ENCODE measurements around the gene GNB3. TPM values are rescaled to one million over a fixed set of nuclear protein-coding genes. Genes with fewer than 3 reads are reported as not detected.

The GNB3 gene
- 0.43 TPM in 1 of 2 replicates, not detected in the other for total RNA-seq (2014; rRNA removed; shearing (Covaris generic); ENCODE audit: low replicate concordance)

DNA sequence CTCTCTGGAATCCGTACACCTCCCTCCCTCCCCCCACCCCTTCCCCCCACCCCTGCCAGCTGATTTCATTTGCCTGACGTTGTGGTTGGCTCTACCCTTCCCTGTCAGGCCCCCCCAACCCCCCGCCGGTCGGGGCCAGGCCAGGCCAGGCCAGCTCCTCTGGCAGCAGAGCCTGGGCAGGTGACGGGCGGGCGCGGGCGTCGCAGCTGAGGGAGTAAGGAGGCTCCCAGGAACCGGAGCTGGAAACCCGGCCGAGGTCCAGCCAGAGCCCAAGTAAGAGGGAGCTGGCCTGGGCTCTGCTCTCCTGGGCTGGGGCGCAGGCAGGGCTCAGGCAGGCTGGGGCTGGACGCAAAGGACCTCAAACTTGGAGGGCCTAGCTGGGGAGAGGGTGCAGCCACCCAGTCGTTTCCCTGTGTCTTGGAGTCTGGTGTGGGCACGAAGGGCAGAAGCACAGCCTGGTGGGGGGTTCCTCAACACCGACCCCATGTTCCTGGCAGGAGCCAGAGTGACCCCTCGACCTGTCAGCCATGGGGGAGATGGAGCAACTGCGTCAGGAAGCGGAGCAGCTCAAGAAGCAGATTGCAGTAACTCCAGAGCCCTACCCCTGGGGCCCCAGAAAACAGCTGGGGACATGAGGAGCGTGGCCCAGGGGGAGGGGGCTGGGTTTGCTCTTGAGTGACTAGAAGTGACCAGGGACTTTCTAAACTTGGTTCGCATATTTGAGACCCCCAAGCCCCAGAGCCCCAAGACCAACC, at the start of gene GNB3:
Gene GNB3, plus strand, starts transcription at position 165 of the 755 bp plus-strand sequence. Its CDS starts 363 bp downstream, at position 528.
- peaks cover 12% of the 10 kb centered on the region for H3K36me3 ChIP-seq
- no peaks in the 10 kb centered on the region for H3K27me3 ChIP-seq
- no peaks in the 10 kb centered on the region for H3K9me3 ChIP-seq
- no peak for DNase-seq
- H3K4me3 ChIP-seq: no peak within 1 kb of the TSS

DNA sequence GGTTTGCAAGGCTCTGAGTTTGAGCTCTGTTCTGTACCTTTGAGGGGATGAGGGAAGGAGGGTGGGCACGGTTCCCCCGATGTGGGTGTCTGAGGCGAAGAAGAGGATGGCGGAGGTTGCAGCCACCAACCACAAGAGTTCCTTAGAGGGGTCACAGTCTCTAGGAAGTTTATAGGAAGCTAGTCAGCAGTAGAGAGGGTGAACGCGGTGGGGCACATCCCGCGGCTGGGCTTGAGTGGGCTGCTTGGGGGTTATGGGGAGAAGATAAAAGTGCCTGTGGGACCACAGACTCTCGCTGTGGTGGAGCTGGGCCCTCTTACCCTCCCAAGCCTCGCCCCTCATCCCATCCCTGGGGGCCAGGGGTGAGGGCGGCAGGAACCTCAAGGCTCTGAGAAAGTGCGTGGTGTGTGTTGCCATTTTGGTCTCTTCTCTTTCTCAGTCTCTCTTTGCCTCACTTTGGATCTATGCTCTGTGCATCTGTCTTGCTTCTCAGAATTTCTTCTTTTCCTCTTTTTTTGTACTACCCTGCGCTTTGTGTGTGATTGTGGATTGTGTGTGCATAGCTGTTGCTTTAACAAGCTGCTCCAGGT, 48.7 kb upstream of the GNB3 start:
- no peaks in the 10 kb centered on the region; the same call in 1 of the 2 replicates for H3K27me3 ChIP-seq
- H3K36me3 ChIP-seq: no peaks in the 10 kb centered on the region
- H3K9me3 ChIP-seq: no peaks in the 10 kb centered on the region
- H3K4me3 ChIP-seq: no peak overlapping the region
- no peak for DNase-seq

GRCh38 chr12:6792522-6793201, 48.1 kb upstream of the GNB3 start:
- no peak overlapping the region for H3K4me3 ChIP-seq
- DNase-seq: no peak
- no peaks in the 10 kb centered on the region for H3K36me3 ChIP-seq
- H3K9me3 ChIP-seq: no peaks in the 10 kb centered on the region
- no peaks in the 10 kb centered on the region; the same call in 1 of the 2 replicates for H3K27me3 ChIP-seq

DNA sequence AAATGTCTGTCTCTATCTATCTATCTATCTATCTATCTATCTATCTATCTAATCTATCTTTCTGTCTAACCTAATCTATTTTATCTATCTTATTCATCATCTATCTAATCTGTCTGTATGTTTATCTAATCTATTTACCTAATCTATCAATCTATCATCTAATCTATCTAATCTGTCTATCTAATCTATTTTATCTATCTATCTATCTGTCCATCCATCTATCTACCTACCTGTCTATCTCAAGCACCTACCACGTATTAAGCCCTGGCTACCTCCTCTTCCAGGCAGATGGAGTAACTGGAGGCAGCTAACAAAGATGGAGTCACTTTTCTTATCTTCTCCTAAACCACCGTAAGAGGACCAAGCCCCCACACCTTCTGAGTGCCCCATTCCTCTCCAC, 45.6 kb upstream of the GNB3 start:
- Histone ChIP-seq H3K9me3 (no peaks in the 10 kb centered on the region), H3K27me3 (no peaks in the 10 kb centered on the region; the same call in 1 of the 2 replicates), H3K4me3 (no peak overlapping the region), H3K36me3 (no peaks in the 10 kb centered on the region)
- DNase-seq: no peak

DNA sequence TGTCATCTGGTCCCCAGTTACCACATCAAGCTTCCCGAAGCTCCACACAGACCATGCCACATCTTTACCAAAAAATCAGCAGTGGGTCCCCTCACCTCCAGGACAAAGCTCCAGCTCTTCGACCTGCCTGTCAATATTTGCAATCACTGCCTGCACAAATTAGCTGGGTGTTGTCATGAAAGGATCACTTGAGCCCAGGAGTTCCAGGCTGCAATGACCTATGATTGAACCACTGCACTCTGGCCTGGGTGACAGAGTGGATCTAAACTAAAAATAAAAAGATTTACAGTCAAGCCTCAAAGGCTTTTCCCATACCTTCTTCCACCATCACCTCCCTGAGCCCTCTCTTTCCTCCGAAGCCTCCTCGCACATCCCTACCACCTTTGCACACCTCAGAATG, 44.1 kb upstream of the GNB3 start:
- no peaks in the 10 kb centered on the region; the same call in 1 of the 2 replicates for H3K27me3 ChIP-seq
- H3K4me3 ChIP-seq: no peak overlapping the region
- H3K9me3 ChIP-seq: no peaks in the 10 kb centered on the region
- DNase-seq: no peak
- H3K36me3 ChIP-seq: no peaks in the 10 kb centered on the region

- DNase-seq: no peak
- H3K9me3 ChIP-seq: no peaks in the 10 kb centered on the region
- no peak overlapping the region for H3K4me3 ChIP-seq
- H3K36me3 ChIP-seq: no peaks in the 10 kb centered on the region
- no peaks in the 10 kb centered on the region for H3K27me3 ChIP-seq
These were observed 41.6 kb upstream of the GNB3 start for GRCh38 chr12:6799147-6799546.

DNA sequence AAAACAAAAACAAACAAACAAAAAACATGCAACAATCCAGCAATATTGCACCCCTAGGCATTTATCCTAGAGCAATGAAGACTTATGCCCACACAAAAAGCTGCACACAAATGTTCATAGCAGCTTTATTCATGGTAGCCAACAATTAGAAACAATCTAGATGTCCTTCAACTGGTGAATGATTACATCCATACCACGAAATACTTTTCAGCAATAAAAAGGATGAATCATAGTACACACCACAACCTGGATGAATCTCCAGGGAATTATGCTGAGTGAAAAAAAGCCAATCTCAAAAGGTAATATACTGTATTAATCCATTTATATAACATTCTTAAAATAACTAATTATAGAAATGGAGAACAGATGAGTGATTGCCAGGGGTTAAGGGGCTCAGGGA, 33.6 kb upstream of the GNB3 start:
- DNase-seq: no peak
- no peak overlapping the region for H3K4me3 ChIP-seq
- H3K36me3 ChIP-seq: no peaks in the 10 kb centered on the region
- no peaks in the 10 kb centered on the region for H3K9me3 ChIP-seq
- H3K27me3 ChIP-seq: no peaks in the 10 kb centered on the region

DNA sequence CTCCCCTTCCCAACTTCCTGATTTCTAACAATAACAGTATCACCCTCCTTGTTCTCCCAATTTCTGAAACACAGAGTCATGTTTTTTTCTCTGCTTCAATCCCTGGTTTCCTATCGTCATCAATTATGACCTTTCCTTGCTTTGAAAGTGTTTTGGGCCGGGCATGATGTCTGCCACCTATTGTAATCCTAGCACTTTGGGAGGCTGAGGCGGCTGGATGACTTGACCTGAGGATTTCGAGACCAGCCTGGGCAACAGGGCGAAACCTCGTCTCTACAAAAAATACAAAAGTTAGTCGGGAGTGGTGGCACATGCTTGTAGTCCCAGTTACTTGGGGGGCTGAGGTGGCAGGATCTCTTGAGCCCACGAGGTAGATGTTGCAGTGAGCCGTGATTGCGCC, 31.7 kb upstream of the GNB3 start:
- no peak for DNase-seq
- no peak overlapping the region for H3K4me3 ChIP-seq

GRCh38 chr12:6810758-6811157, 30.0 kb upstream of the GNB3 start:
- Histone ChIP-seq H3K36me3 (no peaks in the 10 kb centered on the region), H3K27me3 (no peaks in the 10 kb centered on the region), H3K9me3 (no peaks in the 10 kb centered on the region), H3K4me3 (no peak overlapping the region)
- DNase-seq: no peak

More for the DNA sequence above, 31.7 kb upstream of the GNB3 start:
- H3K27me3 ChIP-seq: no peaks in the 10 kb centered on the region
- H3K36me3 ChIP-seq: no peaks in the 10 kb centered on the region
- no peaks in the 10 kb centered on the region for H3K9me3 ChIP-seq

GRCh38 chr12:6813363-6813762, 27.4 kb upstream of the GNB3 start:
- Histone ChIP-seq H3K27me3 (no peaks in the 10 kb centered on the region), H3K9me3 (no peaks in the 10 kb centered on the region), H3K4me3 (no peak overlapping the region), H3K36me3 (no peaks in the 10 kb centered on the region)
- no peak for DNase-seq

DNA sequence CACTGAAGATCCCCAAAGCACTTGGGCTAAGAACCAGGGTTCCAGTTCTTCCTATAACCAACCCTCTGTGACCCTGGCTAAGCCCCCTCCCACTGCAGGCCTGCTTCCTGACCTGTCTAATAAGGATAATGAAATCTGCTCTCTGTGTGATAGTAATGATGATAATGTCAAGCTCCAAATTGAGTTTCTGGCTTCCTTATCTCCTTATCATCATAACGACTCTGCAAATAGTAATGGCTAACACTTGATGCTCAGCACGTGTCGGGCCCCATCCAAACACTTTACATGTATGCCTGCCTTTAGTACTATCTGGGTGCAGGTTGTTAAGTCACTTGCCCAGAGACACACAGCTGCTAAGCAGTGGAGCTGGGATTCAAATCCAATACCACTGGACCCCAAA, 24.1 kb upstream of the GNB3 start:
- DNase-seq: no peak

DNA sequence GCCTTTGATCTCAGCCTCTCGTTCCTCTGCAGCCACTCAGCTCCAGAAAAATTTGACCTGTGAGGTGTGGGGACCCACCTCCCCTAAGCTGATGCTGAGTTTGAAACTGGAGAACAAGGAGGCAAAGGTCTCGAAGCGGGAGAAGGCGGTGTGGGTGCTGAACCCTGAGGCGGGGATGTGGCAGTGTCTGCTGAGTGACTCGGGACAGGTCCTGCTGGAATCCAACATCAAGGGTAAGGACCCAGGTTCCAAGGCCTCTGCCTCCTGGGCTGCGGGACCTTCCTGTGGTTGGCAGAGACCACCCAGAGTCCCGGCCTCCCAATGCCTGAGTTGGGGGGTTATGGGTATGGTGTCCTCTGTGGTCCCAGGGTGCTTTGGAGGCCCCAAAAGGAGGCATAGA, 23.6 kb upstream of the GNB3 start:
- no peak overlapping the region for H3K4me3 ChIP-seq
- no peak for DNase-seq
- no peaks in the 10 kb centered on the region for H3K36me3 ChIP-seq
- no peaks in the 10 kb centered on the region for H3K9me3 ChIP-seq
- H3K27me3 ChIP-seq: peaks cover 3% of the 10 kb centered on the region

More for the DNA sequence above, 24.1 kb upstream of the GNB3 start:
- H3K27me3 ChIP-seq: no peaks in the 10 kb centered on the region
- no peaks in the 10 kb centered on the region for H3K36me3 ChIP-seq
- no peaks in the 10 kb centered on the region for H3K9me3 ChIP-seq
- H3K4me3 ChIP-seq: no peak overlapping the region

DNA sequence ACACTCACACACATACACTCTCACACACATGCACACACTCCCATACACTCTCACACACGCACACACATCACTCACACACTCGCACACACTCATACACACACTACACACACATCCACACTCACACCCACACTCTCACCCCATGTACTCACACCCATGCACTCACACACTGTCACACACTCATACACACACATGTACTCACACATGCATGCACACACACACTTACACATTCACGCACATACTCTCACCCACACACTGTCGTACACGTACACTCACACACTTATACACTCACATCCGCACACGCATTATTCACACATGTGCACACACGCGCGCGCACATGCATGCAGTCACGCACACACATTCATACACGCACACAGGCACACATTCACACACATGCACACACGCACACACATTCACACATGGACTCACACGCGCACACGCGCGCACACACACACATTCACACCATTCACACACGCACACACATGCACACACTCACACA, 23.0 kb upstream of the GNB3 start:
- DNase-seq: no peak
- Histone ChIP-seq H3K9me3 (no peaks in the 10 kb centered on the region), H3K4me3 (no peak overlapping the region), H3K27me3 (peaks cover 10% of the 10 kb centered on the region), H3K36me3 (no peaks in the 10 kb centered on the region)

GRCh38 chr12:6818222-6818621, 22.5 kb upstream of the GNB3 start:
- no peak for DNase-seq
- no peaks in the 10 kb centered on the region for H3K36me3 ChIP-seq
- H3K27me3 ChIP-seq: peaks cover 15% of the 10 kb centered on the region
- no peak overlapping the region for H3K4me3 ChIP-seq
- no peaks in the 10 kb centered on the region for H3K9me3 ChIP-seq

- no peak for DNase-seq
- H3K27me3 ChIP-seq: peaks cover 19% of the 10 kb centered on the region
- no peaks in the 10 kb centered on the region for H3K9me3 ChIP-seq
- no peak overlapping the region for H3K4me3 ChIP-seq
- H3K36me3 ChIP-seq: no peaks in the 10 kb centered on the region
These were observed 22.1 kb upstream of the GNB3 start for GRCh38 chr12:6818645-6819044.

DNA sequence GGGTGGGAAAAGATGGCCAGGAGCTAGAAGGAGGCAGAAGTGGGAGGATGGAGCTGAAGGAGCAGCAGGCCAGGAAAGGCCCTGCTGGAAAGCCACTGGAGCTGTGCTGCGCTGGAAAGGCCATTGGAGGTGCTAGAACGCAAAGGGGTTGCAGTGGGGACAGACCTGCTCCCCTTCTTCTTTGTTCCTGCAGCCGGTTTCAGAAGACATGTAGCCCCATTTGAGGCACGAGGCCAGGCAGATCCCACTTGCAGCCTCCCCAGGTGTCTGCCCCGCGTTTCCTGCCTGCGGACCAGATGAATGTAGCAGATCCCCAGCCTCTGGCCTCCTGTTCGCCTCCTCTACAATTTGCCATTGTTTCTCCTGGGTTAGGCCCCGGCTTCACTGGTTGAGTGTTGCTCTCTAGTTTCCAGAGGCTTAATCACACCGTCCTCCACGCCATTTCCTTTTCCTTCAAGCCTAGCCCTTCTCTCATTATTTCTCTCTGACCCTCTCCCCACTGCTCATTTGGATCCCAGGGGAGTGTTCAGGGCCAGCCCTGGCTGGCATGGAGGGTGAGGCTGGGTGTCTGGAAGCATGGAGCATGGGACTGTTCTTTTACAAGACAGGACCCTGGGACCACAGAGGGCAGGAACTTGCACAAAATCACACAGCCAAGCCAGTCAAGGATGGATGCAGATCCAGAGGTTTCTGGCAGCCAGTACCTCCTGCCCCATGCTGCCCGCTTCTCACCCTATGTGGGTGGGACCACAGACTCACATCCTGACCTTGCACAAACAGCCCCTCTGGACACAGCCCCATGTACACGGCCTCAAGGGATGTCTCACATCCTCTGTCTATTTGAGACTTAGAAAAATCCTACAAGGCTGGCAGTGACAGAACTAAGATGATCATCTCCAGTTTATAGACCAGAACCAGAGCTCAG, 21.4 kb upstream of the GNB3 start:
- no peaks in the 10 kb centered on the region for H3K9me3 ChIP-seq
- H3K4me3 ChIP-seq: no peak overlapping the region
- DNase-seq: no peak
- no peaks in the 10 kb centered on the region for H3K36me3 ChIP-seq
- peaks cover 22% of the 10 kb centered on the region for H3K27me3 ChIP-seq

Measured in MG63 (cell line).